ENCODE measurements around the gene PLCL2.

The PLCL2 gene

DNA sequence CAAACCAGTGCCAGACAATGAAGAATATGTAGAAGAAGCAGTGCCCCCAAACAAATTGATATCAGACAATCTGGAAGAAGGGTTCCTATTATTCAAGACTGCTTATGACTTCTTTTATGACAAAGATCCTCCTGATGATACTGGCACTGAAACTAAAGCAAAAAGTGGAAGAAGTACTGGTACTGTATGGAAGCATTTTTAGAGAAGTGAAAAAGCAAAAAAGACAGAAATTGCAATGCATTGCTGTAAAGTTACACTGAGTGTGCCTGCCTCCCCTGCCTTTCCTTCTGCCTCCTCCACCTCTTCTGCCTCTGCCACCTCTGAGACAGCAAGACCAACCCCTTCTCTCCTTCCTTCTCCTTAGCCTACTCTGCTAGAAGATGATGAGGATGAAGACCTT lies 167.6 kb downstream of the PLCL2 start:
- DNase-seq = no peak

GRCh38 chr3:17054301-17054981 lies 169.7 kb downstream of the PLCL2 start:
- DNase-seq = no peak

GRCh38 chr3:17054982-17055343 lies 170.2 kb downstream of the PLCL2 start:
- no peak for DNase-seq

GRCh38 chr3:17055374-17056276 lies 170.9 kb downstream of the PLCL2 start:
- no peak for DNase-seq

DNA sequence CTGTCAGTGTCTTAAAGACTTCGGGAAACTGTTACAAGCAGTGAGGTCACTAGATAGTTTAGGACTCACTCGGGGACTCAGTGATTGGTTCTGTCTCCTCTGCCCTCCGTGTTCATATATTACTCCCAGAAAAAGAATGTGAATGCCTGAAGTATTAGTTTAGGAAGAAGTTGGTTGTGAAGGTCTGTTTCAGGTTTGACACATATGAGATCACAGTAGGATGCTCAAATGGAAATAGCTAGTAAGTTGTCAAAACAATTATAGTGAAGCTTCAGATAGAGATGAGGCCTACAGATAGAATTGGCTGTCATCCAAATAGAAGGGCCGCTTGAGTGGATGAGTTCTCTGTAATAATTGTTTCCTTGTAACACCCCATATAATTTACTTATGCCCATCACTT lies 172.6 kb downstream of the PLCL2 start:
- DNase-seq = no peak

DNA sequence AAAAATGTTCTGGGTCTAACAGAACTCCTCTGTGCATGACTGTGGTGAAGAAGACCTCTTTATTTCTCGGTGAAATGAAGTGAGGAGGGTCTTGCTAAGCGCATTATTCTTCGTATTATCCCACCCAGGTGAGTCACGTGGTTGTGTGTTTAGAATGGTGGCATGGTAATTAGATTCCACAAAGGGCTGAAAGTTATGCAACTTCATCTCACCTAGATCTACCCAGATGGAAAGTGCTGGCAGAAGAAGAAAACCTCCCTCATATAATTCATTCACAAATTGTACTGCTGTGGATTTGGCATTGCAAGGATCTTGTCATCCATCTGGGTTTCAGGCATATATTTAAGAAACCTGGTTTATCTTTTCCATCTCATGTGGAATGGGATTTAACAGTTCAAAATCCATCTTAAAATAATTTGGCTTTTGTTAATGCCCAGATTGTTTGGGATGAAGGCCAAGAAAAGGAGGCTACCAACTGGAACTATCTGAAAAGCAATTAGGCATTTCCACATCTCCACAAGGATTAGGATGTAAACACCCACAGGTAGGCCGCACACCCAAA lies 175.3 kb downstream of the PLCL2 start:
- DNase-seq = no peak

- DNase-seq = no peak
These were observed 176.2 kb downstream of the PLCL2 start for GRCh38 chr3:17061005-17061404.

DNA sequence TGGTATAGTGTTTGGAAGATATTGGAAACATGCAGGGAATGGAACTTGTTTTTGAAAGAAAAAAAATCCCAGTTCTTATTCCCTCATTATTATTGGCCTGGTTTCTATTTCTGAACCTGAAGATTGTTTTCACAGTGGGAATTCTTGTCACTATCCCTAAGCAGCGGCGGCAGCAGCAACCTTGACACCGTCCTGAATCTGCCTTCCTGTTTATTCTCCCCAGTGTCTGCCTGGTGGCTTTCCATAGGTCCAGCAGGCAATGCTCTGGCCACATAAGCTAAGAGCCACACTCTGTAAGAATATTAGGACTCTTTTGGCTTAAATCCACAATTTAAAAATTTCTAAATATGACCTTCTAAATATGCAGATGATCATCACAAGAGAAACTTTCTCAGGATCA lies 178.0 kb downstream of the PLCL2 start:
- DNase-seq = no peak

DNA sequence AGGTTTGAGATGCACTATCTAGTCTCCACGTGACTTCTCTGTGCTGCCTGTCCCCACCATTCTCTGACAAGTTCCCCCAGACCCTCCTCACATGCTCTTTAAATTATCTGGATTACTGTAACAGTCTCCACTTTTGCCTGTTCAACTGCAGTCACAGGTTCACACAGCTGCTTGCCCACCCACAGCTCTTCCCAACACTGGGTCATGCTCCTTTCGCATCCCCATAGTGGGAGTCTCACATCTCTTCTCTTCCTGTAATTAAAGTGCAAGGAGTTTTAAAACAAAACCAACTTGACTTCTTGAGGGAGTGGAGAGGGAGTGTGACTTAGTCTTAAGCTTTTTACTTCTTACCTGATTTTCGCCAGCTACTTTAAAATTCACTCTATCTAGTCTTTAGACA lies 178.8 kb downstream of the PLCL2 start:
- DNase-seq = no peak

DNA sequence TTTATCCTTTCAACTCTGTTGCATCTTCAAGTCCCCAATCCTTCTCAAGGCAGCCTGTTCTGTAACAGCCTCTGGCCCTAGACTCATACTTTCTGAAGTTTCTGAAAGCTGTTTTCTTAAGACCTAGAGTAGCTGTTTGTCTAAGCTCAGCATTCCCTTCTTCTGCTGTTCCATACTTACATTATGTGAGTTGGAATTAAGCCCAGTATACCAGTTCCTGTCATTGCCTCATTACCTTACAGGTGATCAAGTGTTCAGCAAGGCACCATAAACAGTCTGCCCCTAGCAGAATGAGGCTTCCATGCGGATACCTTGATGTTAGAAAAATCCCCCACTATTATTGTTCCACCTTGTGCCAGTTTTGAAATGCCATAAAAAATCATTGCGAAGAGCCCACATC lies 180.6 kb downstream of the PLCL2 start:
- DNase-seq = no peak

GRCh38 chr3:17065881-17066280 lies 181.1 kb downstream of the PLCL2 start:
- no peak for DNase-seq

GRCh38 chr3:17069754-17070153 lies 185.0 kb downstream of the PLCL2 start:
- DNase-seq = no peak

DNA sequence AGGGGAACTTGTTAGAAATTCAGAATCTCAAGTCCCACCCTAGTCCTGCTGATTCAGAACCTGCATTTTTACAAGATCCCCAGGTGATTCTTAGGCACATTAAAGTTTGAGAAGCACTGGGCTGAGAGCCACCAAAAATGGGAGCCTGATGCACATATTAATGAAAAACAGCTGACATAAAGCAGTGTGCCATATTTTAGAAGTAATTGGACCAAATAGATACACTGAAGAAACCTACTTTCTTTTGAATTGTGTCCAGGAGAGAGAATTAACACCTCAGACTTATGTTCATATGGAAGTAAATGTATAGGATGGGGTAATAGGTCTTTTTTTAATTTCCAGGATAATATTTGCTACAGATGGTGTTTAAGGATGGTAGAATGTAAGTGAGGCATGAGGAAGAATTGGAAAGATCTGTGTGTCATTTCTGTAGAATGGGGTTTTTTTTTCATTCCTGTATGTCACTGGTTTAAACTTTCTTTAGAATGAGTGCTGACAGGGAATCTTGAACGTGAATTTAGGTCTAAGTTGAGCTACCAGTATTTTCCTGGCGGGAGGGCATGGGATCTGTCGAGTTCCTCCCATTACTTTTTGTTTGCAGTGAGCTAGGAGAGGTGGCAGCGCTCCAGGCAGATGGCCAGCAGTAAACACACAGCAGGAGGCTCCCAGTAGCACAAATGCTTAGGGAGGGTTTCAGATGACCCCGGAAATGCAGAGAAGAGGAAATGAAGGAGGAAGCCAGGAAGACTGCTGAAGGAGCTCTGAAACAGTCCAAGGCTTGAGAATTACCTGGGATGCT lies 185.6 kb downstream of the PLCL2 start:
- no peak for DNase-seq

- DNase-seq = no peak
These were observed 189.8 kb downstream of the PLCL2 start for GRCh38 chr3:17074559-17074958.

DNA sequence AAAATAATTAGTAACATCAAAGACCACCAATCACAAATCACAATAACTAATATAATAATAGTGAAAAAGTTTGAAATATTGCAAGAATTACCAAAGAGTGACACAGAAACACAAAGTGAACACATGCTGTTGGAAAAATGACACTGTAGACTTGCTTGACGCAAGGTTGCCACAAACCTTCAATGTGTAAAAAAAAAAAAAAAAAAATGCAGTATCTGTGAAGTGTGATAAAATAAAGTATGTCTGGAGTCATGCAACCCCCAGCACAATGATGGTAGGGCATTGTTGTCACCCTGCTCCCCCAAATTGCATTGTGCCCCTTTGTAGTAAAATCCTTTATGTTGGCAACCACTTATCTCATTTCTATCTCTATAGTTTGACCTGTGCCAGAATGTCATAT lies 190.6 kb downstream of the PLCL2 start:
- no peak for DNase-seq

- DNase-seq = no peak
These were observed 191.2 kb downstream of the PLCL2 start for GRCh38 chr3:17075907-17076306.

GRCh38 chr3:17076940-17077605 lies 192.3 kb downstream of the PLCL2 start:
- peak; percentile 41 to 70 for DNase-seq

DNA sequence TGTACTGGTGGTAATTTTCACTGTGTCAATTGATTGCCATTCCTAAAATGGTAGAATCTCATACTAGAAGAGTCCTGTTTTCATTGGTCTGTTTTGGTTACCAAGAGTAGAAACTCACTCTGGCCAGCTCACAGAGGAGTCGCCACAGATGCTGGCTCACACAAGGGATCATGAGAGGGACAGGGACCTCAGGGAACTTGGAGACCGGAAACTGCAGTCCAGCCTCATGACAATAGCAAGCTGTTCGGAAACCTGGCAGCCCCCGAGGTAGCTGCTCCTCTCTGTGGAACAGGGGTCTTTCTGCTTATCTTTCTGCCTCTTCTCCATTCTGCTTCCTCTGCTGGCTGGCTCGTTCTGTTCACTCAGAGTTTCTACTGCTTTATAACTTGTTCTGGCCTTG lies 192.9 kb downstream of the PLCL2 start:
- DNase-seq = no peak

DNA sequence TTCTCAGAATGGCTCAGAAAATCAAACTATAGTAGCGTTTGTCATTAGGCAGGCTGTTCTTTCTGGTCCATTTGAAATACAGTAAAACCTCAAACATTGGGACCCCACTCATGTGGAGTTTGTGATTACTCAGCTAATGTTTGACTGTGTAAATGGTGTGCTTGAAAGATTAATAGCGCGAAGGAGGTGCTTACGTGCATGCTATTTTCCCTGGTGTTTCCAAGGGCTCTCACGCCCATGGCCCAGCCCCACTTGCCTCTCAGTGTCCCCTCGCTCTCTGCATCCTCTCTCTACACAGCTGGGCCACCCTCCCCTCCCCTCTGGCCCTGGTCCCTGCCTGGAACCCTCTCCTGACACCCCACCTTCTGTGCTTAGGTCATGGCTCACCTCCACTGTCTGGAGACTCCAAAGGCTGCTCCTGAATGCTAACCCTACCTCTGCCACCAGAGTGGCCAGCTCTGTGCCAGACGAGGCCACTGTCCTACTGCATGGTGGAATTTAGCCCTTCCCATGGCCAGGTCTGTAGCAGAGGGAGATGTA lies 194.2 kb downstream of the PLCL2 start:
- no peak for DNase-seq

- DNase-seq = no peak
These were observed 195.2 kb downstream of the PLCL2 start for GRCh38 chr3:17079933-17080332.

- no peak for DNase-seq
These were observed 196.8 kb downstream of the PLCL2 start for GRCh38 chr3:17081520-17081919.

- no peak for DNase-seq
These were observed 202.8 kb downstream of the PLCL2 start for GRCh38 chr3:17087509-17087908.
